ENCODE measurements around the gene TMEM126A. TPM values are rescaled to one million over a fixed set of nuclear protein-coding genes. Genes with fewer than 3 reads are reported as not detected.

TMEM126A gene
- total and polyA plus RNA-seq, 2 of the 13 experiments (the other 11 are each of a cell fraction or from before 2014, with no cell fraction given): 59.5 to 66.9 TPM

GRCh38 chr11:85685820-85686459 lies 38.2 kb downstream of the TMEM126A start, which contains the start of gene CCDC89:
Gene CCDC89 (minus strand): TSS chr11:85686195. CDS start chr11:85686130, 65 bp downstream.
- FAIRE-seq (no peak), ATAC-seq (peak; percentile 86), DNase-seq (ENCODE audit: low spot score) (peak; percentile 68)
- Histone ChIP-seq H3K79me2 (ENCODE audit: insufficient read depth, low read length) (no peaks in the 10 kb centered on the region), H3K9ac (ENCODE audit: insufficient read depth, low read depth, low read length) (peak within 1 kb of the TSS; percentile 14), H3K4me3 (replicated peaks in 1 of 3; ENCODE audit: insufficient read depth in 1 of 3, low read depth in 2 of 3, low read length in 3 of 3) (peak within 1 kb of the TSS; percentile 20 to 69 (median 44); a peak in 5 of 6 replicates), H3K4me2 (ENCODE audit: low read depth, low read length) (peak within 1 kb of the TSS; percentile 92), H4K20me1 (ENCODE audit: insufficient read depth, low read length) (no peaks in the 10 kb centered on the region), H2AFZ (ENCODE audit: low read length) (peak within 1 kb of the TSS; percentile 67), H3K9me3 (ENCODE audit: low read length) (no peaks in the 10 kb centered on the region), H3K27ac (ENCODE audit: extremely low read length, insufficient read depth, low read length) (no peak within 1 kb of the TSS), H3K27me3 (ENCODE audit: control insufficient read depth in 1 of 2, insufficient read depth in 2 of 2, low read length in 2 of 2) (0 out of 5 replicates have a peak, but pooled peaks cover 0 to 10% of the 10 kb centered on the region in 2 experiments), H3K36me3 (replicated peaks in 1 of 2; ENCODE audit: control insufficient read depth in 1 of 2, insufficient read depth in 2 of 2, low read length in 2 of 2) (no peaks in the 10 kb centered on the region), H3K4me1 (ENCODE audit: insufficient read depth, low read length) (peaks cover 33% of the 10 kb centered on the region; the same call in 1 of the 2 replicates)
- ChIA-PET CTCF (ENCODE audit: low intra/inter-chr PET ratio, low total read pairs) (no interaction called here), POLR2A (interaction anchor here (1.3 to 2.1 kb wide), 3 partner anchors 21 to 58 kb away, joined by 5 to 11 read pairs (median 6); partner anchors contain the start of genes CREBZF, TMEM126A and TMEM126B)
- in situ Hi-C loops (cut with HindIII; ENCODE audit: extremely low pct_ligation_motif_present, low pct_unique_long_range_greater_than_20kb) (no loop called here), intact Hi-C loops (cut with micrococcal nuclease; ENCODE audit: unreplicated experiment) (no loop called here)
- WGBS (ENCODE audit: low lambda C conversion rate): 10% methylated on average over 10 of the region's 13 CpGs
- no TSS peak for BruUV-seq (replicated peaks)
- TF ChIP-seq ZNF432 (CRISPR knock-in tag; IDR thresholded peaks at IDR 0.05; ENCODE audit: borderline replicate concordance) (no peak), TFDP1 (CRISPR knock-in tag; IDR thresholded peaks at IDR 0.05; ENCODE audit: borderline replicate concordance) (no peak), ATM (IDR thresholded peaks at IDR 0.05; ENCODE audit: borderline replicate concordance) (no peak), TEAD2 (CRISPR knock-in tag; IDR thresholded peaks at IDR 0.05) (no peak), NFYB (CRISPR knock-in tag; IDR thresholded peaks at IDR 0.05) (peak; percentile 72), ZNF292 (CRISPR knock-in tag; IDR thresholded peaks at IDR 0.05; ENCODE audit: borderline replicate concordance, low read depth) (no peak), SNAI1 (CRISPR knock-in tag; IDR thresholded peaks at IDR 0.05; ENCODE audit: borderline replicate concordance) (no peak), ZNF3 (CRISPR knock-in tag; IDR thresholded peaks at IDR 0.05) (no peak), SRSF1 (optimal IDR thresholded peaks at IDR 0.05; ENCODE audit: low read depth, low read length) (no peak), FOXK1 (CRISPR knock-in tag; IDR thresholded peaks at IDR 0.05; ENCODE audit: borderline replicate concordance, low read depth) (0 out of 2 replicates have a peak, but pooled peaks have one; percentile 34), MAFG (CRISPR knock-in tag; IDR thresholded peaks at IDR 0.05) (no peak), HMGXB3 (CRISPR knock-in tag; IDR thresholded peaks at IDR 0.05; ENCODE audit: borderline replicate concordance) (peak; percentile 99), TRIM24 (CRISPR knock-in tag; IDR thresholded peaks at IDR 0.05) (no peak), ZSCAN31 (CRISPR knock-in tag; IDR thresholded peaks at IDR 0.05; ENCODE audit: low read depth) (no peak), NR2F6 (IDR thresholded peaks at IDR 0.05) (no peak), NR2F6 (CRISPR knock-in tag; IDR thresholded peaks at IDR 0.05) (no peak), ZNF143 (CRISPR knock-in tag; IDR thresholded peaks at IDR 0.05) (no peak), ZFP62 (CRISPR knock-in tag; IDR thresholded peaks at IDR 0.05) (no peak), CEBPB (IDR thresholded peaks at IDR 0.05; ENCODE audit: borderline replicate concordance, low read depth, low read length) (peak; percentile 18; the same call in 1 of the 2 replicates), ZBTB38 (CRISPR knock-in tag; IDR thresholded peaks at IDR 0.05) (0 out of 2 replicates have a peak, but pooled peaks have one; percentile 20), PCBP2 (optimal IDR thresholded peaks at IDR 0.05; ENCODE audit: low read depth, low read length, poor library complexity, severe bottlenecking) (no peak), ZNF44 (CRISPR knock-in tag; IDR thresholded peaks at IDR 0.05) (no peak)

Data from HepG2 (cell line).